Keratinocyte (primary cell): Measurements from ENCODE around the gene TMEM38A. TPM values are rescaled to one million over a fixed set of nuclear protein-coding genes. Genes with fewer than 3 reads are reported as not detected.
A peak's percentile ranks its signal among the peaks of the same experiment; 100 is the strongest.

ENCODE experiments used
- DNase-seq: peaks from one replicate; pipeline ENCODE4 v3.0.0-alpha.2; 2011; ENCODE audit warnings: low read depth, missing footprints, low spot score
- FAIRE-seq: peaks from 2 replicates; lab custom pipeline; 2011; peaks lifted over from hg19 to GRCh38; lab: Jason Lieb, UNC
- H2AFZ ChIP-seq: 2 replicates; pipeline ENCODE4 v1.6.0; 2012; ENCODE audit warnings: low read length, control low read depth, inconsistent platforms; ENCODE audit not compliant: control insufficient read depth
- H3K27ac ChIP-seq: 2 replicates; pipeline ENCODE4 v1.5.1; 2011; ENCODE audit warnings: low read length; ENCODE audit not compliant: control insufficient read depth, insufficient read depth
- H3K27me3 ChIP-seq: 3 replicates; pipeline ENCODE4 v1.6.0; 2011; ENCODE audit warnings: low read length; ENCODE audit not compliant: control insufficient read depth, insufficient read depth; ENCODE audit errors: extremely low read depth
- H3K36me3 ChIP-seq, 2 experiments: 2 replicates in 1 of 2; 3 replicates in 1 of 2; pipeline ENCODE4 v1.5.1; 2011; ENCODE audit warnings: low read length in 2 of 2, mild to moderate bottlenecking in 1 of 2; ENCODE audit not compliant: control insufficient read depth in 2 of 2, insufficient read depth in 2 of 2; ENCODE audit errors: extremely low read depth in 1 of 2
- H3K4me1 ChIP-seq: 3 replicates; pipeline ENCODE4 v1.5.1; 2011; ENCODE audit warnings: low read length; ENCODE audit not compliant: control insufficient read depth, insufficient read depth; ENCODE audit errors: extremely low read depth
- H3K4me2 ChIP-seq: 3 replicates; pipeline ENCODE4 v1.6.0; 2011; ENCODE audit warnings: low read depth, low read length; ENCODE audit not compliant: control insufficient read depth, insufficient read depth; ENCODE audit errors: extremely low read depth
- H3K4me3 ChIP-seq, 3 experiments: fragments of 200-600 bp in 1 of 3; sonication (generic) in 1 of 3; 2 replicates in 2 of 3; 3 replicates in 1 of 3; pipeline ENCODE4 v1.5.1; 2011 to 2016; ENCODE audit warnings: low read length in 3 of 3, mild to moderate bottlenecking in 3 of 3, control low read depth in 2 of 3, inconsistent platforms in 1 of 3, low read depth in 1 of 3, mixed read lengths in 1 of 3, mixed run types in 1 of 3, moderate library complexity in 1 of 3; ENCODE audit not compliant: control insufficient read depth in 2 of 3, insufficient read depth in 2 of 3; ENCODE audit errors: extremely low read depth in 1 of 3
- H3K79me2 ChIP-seq: 2 replicates; pipeline ENCODE4 v1.6.0; 2012; ENCODE audit warnings: low read length; ENCODE audit not compliant: control insufficient read depth, insufficient read depth
- H3K9ac ChIP-seq: 3 replicates; pipeline ENCODE4 v1.6.0; 2011; ENCODE audit warnings: low read length; ENCODE audit not compliant: control insufficient read depth, insufficient read depth; ENCODE audit errors: extremely low read depth
- H3K9me1 ChIP-seq: 3 replicates; pipeline ENCODE4 v1.6.0; 2011; ENCODE audit warnings: low read length; ENCODE audit not compliant: control insufficient read depth, insufficient read depth; ENCODE audit errors: extremely low read depth
- H3K9me3 ChIP-seq: 2 replicates; pipeline ENCODE4 v1.5.1; 2012; ENCODE audit warnings: low read depth, low read length; ENCODE audit not compliant: control insufficient read depth
- H4K20me1 ChIP-seq: 3 replicates; pipeline ENCODE4 v1.6.0; 2011; ENCODE audit warnings: low read length; ENCODE audit not compliant: control insufficient read depth, insufficient read depth; ENCODE audit errors: extremely low read depth
- CTCF ChIP-seq, 3 experiments: IDR thresholded peaks in 1 of 3; conservative IDR thresholded peaks in 1 of 3; optimal IDR thresholded peaks in 1 of 3; 2 replicates in 2 of 3; 3 replicates in 1 of 3; pipeline versions ENCODE3 to v1.5.1; 2011; ENCODE audit warnings: low read length in 3 of 3, mild to moderate bottlenecking in 3 of 3, moderate library complexity in 2 of 3, control low read depth in 1 of 3, inconsistent platforms in 1 of 3; ENCODE audit not compliant: insufficient read depth in 2 of 3; ENCODE audit errors: extremely low read depth in 1 of 3
- EZH2 ChIP-seq: IDR thresholded peaks from one replicate; pipeline ENCODE4 v1.6.1; 2012; ENCODE audit warnings: inconsistent platforms, mild to moderate bottlenecking, low read length, moderate library complexity
- dilution Hi-C: fragments of 300-500 bp; cut with MboI; formaldehyde crosslinking; loops from one replicate; pipeline ENCODE4 v1.7.0; 2020; ENCODE audit warnings: low sequenced_read_pairs; ENCODE audit not compliant: extremely low pct_ligation_motif_present
- polyA plus RNA-seq, 5 experiments: library from polyadenylated mRNA; depleted of rRNA in 3 of 5; stranded (reverse) in 3 of 5; stranded (forward) in 1 of 5; unstranded in 1 of 5; fragments of >200 nt; gene quantifications; 1 replicate in 1 of 5; 2 replicates in 3 of 5; 3 replicates in 1 of 5; pipeline versions ENCODE4 v1.2.1 to v1.2.3, GENCODE V29; 2011 to 2012; ENCODE audit warnings: missing spikeins in 2 of 5, low read depth in 1 of 5, low replicate concordance in 1 of 5

Gene TMEM38A
- polyA plus RNA-seq, 1 donor (not counting 4 experiments of a cell fraction or from before 2014, with no cell fraction given): 2.5 TPM

GRCh38 chr19:16659832-16660708 is 869 bp upstream of the TMEM38A start, which contains the start of gene SMIM7:
Gene SMIM7, minus strand, starts transcription at chr19:16660144. Its CDS starts 34 bp downstream, at chr19:16660110.
- peak within 1 kb of the TSS; percentile 100 for H3K4me2 ChIP-seq
- H3K79me2 ChIP-seq: peaks cover 36% of the 10 kb centered on the region
- FAIRE-seq: peak; percentile 70

GRCh38 chr19:16661480-16662034 is 618 bp downstream of the TMEM38A start:
- Histone ChIP-seq H3K79me2 (peaks cover 29% of the 10 kb centered on the region), H3K36me3 (peaks cover 6 to 12% of the 10 kb centered on the region in 2 experiments), H3K4me3 (peak overlapping the region; percentile 65 to 100 (median 90)), H3K9ac (peak overlapping the region; percentile 93), H3K27ac (no peak overlapping the region), H3K27me3 (peaks cover 5% of the 10 kb centered on the region), H2AFZ (peak overlapping the region; percentile 60), H4K20me1 (peaks cover 5% of the 10 kb centered on the region), H3K4me2 (peak overlapping the region; percentile 97), H3K9me1 (no peaks in the 10 kb centered on the region), H3K4me1 (peaks cover 10% of the 10 kb centered on the region), H3K9me3 (no peaks in the 10 kb centered on the region)
- TF ChIP-seq EZH2: no peak
- DNase-seq (no peak), FAIRE-seq (no peak)
- dilution Hi-C loops: no loop called here

More at GRCh38 chr19:16659832-16660708, 869 bp upstream of the TMEM38A start, which contains the start of gene SMIM7:
- H3K27me3 ChIP-seq: peaks cover 5% of the 10 kb centered on the region
- H4K20me1 ChIP-seq: peaks cover 5% of the 10 kb centered on the region
- peak; percentile 89 for DNase-seq
- peak within 1 kb of the TSS; percentile 99 for H2AFZ ChIP-seq
- peak within 1 kb of the TSS; percentile 93 for H3K9ac ChIP-seq
- peaks cover 10% of the 10 kb centered on the region for H3K4me1 ChIP-seq
- peak within 1 kb of the TSS; percentile 90 to 100 (median 93) for H3K4me3 ChIP-seq
- H3K36me3 ChIP-seq: peaks cover 15 to 16% of the 10 kb centered on the region in 2 experiments
- H3K27ac ChIP-seq: peak within 1 kb of the TSS; percentile 83
- dilution Hi-C loops: no loop called here
- TF ChIP-seq EZH2: no peak
- TF ChIP-seq CTCF (optimal IDR thresholded peaks at IDR 0.05 in 1 of 3, IDR thresholded peaks at IDR 0.05 in 1 of 3, conservative IDR thresholded peaks at IDR 0.05 in 1 of 3; ENCODE audit: extremely low read depth in 1 of 3, insufficient read depth in 2 of 3, low read length in 3 of 3): peak in 1 of 3 experiments; percentile 61
- H3K9me1 ChIP-seq: no peaks in the 10 kb centered on the region
- no peaks in the 10 kb centered on the region for H3K9me3 ChIP-seq
